ENCODE measurements around the gene LAMTOR2.

The LAMTOR2 gene

DNA sequence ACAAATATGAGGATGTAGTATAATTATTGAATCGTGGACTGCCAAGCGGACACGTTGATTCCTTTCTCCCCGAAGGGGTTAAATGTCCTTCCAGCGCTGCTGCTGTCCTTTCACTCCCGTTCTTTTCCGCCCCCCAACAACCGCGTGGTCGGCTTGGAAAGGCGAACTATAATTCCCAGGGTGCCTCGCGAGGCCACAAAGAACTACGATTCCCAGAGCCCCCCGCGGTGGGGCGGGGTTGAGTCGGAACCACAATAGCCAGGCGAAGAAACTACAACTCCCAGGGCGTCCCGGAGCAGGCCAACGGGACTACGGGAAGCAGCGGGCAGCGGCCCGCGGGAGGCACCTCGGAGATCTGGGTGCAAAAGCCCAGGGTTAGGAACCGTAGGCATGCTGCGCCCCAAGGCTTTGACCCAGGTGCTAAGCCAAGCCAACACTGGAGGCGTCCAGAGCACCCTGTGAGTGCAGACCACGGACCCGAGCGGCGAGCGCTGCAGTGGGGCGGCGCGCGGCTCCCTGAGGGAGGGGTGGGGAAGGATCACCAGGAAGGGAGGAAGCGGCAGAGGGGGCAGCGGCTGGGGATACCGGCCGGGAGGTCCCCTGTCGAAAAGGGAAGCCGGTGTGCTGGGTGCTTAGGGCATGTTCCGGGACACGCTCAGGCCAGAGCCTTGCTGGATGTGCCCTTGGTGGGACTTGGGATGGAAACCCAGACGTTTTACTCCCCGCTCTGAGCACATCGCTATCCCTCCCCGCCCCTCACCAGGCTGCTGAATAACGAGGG, at the start of gene LAMTOR2:
Gene LAMTOR2, plus strand, starts transcription at position 283 of the 781 bp plus-strand sequence. Its CDS starts 108 bp downstream, at position 391.
- FAIRE-seq (no peak), DNase-seq (ENCODE audit: insufficient read length, low spot score) (peak; percentile 97)
- peak; percentile 90 for TF ChIP-seq POLR2A (IDR thresholded peaks at IDR 0.05; ENCODE audit: low read depth, low read length)

DNA sequence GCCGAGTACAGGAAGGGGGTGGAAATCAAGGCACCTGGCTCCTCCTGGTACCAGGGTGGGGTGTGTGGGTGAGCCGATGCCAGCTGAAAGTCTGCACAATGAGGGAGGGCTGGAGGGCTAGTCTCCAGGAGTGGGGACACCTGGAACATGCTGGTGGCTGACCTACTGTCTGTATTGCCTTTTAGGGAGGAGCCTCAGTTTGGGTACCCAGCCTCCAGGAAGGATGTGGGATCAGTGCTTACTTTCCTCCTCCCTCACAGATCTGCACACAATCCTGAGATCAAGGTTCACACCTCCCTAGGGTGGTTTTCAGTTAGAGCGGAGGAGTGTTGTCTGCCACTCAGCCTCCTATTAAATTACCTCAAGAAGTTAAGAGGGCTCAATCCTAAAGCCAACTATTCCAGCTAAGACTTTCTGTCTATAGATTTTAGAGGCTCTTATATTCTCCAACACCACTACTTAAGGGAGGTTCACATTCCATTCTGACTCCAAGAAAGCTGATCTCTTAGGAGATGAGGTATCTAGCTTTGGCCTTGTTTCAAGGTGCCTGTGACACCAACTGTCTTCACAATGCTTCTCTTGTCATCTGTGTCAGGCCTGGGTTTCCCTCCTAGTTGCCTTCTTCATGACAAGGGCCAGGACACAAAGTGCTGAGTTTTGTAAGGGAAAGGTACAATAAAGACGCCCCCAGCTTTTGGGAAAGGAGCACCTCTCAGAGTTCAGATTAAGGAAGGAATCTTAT, 49.6 kb upstream of the LAMTOR2 start:
- no peak for DNase-seq (ENCODE audit: insufficient read length, low spot score)
- TF ChIP-seq POLR2A (IDR thresholded peaks at IDR 0.05; ENCODE audit: low read depth, low read length): no peak
- no peak for FAIRE-seq

DNA sequence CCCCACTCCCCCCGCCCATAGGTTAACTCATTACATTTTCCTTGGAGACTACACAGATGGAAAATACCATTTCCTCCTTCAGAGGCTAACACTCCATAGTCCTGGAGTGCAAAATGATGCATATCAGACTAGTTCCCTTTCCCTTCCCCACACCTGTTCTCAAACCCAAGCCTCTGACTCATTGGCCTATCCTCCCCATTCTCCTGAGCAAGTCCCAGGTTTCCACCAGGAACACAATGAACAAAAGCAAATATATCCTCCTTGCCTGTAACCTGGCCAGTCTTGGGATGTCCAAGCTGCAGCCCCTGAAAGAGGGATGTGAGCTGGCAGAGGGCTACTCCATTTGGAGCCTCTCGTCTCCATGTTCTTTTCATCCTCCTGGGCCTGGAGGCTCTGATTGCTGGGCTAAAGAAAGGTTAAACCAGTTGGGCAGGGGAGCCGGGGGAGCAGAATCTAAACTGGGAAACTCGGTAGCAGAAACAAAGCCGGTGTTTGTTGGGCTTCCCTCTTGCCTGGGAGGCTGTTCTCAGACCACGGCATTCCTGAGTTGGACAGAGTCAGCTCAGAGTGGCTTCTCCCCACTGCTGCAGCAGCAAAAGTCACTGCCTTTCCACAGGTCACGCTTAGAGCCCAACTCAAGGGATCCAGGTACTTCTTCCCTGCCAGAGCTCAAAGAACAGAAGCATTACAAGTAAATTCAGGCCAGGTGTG, 47.8 kb upstream of the LAMTOR2 start:
- no peak for TF ChIP-seq POLR2A (IDR thresholded peaks at IDR 0.05; ENCODE audit: low read depth, low read length)
- FAIRE-seq (no peak), DNase-seq (ENCODE audit: insufficient read length, low spot score) (no peak)

DNA sequence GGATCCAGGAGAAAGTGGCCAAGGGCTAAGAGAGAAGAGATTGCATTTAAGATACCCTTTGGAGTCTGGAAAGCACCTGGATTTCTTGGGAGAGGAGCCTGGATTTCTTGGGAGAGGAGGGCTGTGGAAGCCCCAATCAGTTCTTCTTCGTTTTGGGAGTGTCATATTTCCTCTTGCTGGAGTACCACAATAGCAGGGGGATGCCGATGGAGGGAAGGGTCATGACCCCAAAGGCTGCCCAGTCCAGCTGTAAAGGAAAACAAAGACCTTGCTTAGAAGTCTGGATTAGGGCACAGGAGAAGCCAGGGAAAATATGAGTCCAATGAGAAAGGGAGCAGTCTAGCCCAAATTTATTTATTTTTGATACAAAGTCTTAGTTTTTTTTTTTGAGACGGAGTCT, 45.2 kb upstream of the LAMTOR2 start:
- DNase-seq (ENCODE audit: insufficient read length, low spot score): no peak
- no peak for TF ChIP-seq POLR2A (IDR thresholded peaks at IDR 0.05; ENCODE audit: low read depth, low read length)
- FAIRE-seq: no peak

DNA sequence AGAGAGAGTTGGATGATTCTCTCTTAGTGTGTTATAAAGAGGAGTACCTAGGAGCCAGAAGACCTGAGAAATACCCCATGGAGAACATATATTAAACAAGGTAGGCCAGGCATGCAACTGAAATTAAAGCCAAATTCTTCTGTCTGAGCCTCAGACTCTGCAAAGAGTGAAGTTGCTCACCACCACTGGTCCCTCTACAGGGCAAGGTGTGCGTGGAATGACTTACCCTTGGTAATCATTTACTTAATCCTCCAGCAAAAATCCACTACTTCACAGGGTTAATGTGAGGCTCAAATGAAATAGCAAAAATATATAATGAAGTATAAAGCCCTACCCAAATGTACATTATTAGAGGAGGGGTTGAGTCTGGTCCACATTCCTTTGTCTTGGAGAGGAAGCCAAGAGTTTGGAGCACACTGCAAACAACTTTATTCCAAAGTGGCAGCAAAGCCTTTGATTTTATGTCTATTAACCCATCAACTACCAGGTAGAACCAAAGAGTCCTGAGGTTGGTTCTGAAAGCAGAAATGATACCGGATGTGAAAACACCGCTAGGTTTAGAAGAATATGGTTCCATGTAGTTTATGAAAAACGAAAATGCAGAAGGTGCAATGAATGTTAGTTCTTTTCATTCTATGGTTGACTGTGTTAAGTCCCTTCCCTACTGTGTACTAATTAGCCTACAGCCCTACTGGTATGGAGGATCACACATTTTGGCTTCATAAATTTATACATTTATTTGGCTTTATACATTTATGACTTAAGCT, 42.3 kb upstream of the LAMTOR2 start:
- TF ChIP-seq POLR2A (IDR thresholded peaks at IDR 0.05; ENCODE audit: low read depth, low read length): no peak
- no peak for DNase-seq (ENCODE audit: insufficient read length, low spot score)
- FAIRE-seq: no peak

DNA sequence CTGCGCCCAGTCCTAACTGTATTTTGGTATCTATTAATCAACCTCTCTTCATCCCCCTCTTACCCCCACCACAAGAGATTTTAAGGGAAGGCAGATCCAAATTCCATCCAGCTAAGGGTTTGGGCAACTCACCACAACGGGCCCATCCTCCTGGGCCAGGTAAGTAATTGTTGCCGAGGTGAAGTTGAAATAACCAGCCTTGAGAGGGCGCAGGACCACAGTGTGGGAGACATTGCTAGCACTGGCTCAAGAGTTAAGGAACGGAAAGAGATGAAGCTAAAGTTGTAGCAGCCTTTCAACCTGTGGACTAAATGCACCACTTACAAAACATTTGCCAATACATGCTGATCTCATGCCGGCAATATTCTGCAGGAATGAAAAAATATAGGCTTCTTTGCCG, 39.8 kb upstream of the LAMTOR2 start:
- no peak for FAIRE-seq
- no peak for TF ChIP-seq POLR2A (IDR thresholded peaks at IDR 0.05; ENCODE audit: low read depth, low read length)
- no peak for DNase-seq (ENCODE audit: insufficient read length, low spot score)

DNA sequence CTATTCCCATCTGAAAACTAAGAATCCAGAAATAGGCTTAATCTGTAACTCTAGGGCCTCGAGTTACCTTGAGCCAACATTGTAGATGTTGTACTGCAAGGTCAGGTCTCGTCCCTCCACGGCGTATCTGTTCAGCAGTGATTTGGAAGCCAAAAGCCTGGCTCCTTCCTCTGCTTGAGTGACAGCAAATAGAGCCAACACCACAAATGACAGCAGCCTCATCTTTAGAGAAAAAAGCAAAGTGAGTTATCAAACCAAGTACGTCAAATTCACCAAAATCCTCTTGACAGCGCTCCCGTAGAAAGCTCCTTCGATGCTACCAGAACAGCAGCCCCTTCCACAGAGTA, 34.7 kb upstream of the LAMTOR2 start:
- TF ChIP-seq POLR2A (IDR thresholded peaks at IDR 0.05; ENCODE audit: low read depth, low read length): no peak
- no peak for FAIRE-seq
- DNase-seq (ENCODE audit: insufficient read length, low spot score): no peak

DNA sequence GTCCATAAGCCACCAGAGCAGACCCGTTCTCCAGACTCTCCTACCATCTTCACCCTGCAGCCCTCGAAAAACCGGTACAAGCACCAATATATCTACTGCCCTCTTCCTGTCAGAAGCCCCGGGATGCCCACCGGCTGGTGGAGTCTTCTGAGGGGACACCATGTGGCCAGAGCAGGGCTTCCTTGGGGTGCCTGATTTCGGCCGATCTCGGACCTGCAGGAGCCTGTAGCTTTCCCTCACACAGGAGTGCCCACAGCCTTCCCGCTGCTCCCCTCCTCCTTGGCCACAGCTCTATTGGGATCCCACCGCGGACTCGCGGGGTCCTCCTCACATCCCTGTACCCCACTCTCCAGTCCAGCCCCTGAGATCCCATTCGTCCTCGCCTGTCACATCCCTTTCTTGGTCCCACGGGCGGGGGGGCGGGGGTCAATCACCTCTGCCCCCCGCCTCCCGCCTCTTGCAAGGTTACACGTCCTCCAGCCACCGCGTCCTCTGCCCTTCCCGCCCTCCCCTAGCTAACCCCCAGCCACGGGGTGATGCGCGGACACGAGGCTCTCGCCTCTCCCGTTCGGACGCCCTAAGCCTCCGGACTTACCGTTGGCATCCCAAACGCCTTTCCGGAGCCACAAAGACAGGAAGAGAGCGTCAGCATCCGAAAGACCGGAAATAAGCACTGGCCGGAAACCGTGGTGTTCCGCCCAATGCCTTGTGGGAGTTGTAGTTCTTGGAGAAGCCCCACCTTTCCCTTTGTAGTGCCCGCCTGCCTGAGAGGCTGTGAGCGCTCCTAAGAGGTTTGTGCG, 34.1 kb upstream of the LAMTOR2 start, which contains the start of gene SSR2:
Gene SSR2, minus strand, starts transcription at position 659 of the 800 bp plus-strand sequence. CDS start 784 bp downstream, outside the sequence.
- peak; percentile 97 for TF ChIP-seq POLR2A (IDR thresholded peaks at IDR 0.05; ENCODE audit: low read depth, low read length)
- no peak for FAIRE-seq
- peak; percentile 93 for DNase-seq (ENCODE audit: insufficient read length, low spot score)

DNA sequence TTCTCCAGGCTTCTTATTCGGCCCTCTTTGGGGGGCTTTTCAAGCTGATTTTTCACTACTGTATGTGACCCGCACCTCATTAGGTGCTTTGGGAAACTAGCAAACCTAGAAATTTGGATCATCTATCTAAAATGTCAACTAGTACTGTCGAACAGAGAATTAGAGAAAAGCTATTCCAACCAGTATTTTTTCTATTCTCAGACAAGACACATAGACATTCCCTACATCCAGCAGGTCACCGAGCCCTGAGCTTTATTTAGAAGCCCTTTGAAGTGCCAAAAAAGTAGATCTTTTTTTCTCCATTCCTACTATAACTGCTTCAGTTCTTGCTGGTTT, 33.5 kb upstream of the LAMTOR2 start:
- TF ChIP-seq POLR2A (IDR thresholded peaks at IDR 0.05; ENCODE audit: low read depth, low read length): no peak
- DNase-seq (ENCODE audit: insufficient read length, low spot score) (no peak), FAIRE-seq (no peak)

DNA sequence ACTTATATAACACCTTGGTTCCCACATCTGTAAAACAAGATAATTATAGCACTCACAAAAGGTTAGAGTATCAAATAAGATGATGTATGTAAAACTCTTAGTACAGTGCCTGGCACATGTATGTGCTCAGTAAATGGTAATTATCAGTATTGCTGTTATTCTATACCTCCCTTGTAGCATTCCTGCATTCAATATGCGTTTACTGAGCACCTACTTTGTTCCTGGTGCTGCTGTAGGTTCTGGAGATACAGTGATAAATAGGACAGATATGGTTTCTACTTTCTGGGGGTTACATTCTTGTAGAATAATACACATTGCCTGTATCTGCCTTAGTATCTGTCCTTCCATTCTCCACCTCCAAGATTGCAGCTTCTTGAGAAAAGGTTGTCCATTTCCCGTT, 32.6 kb upstream of the LAMTOR2 start:
- no peak for FAIRE-seq
- DNase-seq (ENCODE audit: insufficient read length, low spot score): no peak
- TF ChIP-seq POLR2A (IDR thresholded peaks at IDR 0.05; ENCODE audit: low read depth, low read length): no peak

DNA sequence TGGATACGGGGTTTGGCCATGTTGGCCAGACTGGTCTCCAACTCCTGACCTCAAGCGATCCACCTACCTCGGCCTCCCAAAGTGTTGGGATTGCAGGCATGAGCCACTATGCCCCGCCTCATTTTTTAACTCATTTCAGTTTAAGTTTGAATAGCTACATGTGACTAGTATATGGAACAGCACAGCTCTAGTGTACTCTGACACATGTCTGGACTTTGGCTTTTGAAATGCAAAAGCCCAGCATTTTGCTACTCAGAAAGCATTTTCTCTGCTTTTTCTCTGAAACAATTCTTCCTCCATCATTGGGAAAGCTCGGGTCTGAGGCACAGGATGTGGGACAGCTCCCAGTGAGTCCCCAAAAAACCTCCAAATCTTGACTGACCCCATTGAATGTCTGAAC, 29.8 kb upstream of the LAMTOR2 start:
- DNase-seq (ENCODE audit: insufficient read length, low spot score) (no peak), FAIRE-seq (no peak)
- no peak for TF ChIP-seq POLR2A (IDR thresholded peaks at IDR 0.05; ENCODE audit: low read depth, low read length)

DNA sequence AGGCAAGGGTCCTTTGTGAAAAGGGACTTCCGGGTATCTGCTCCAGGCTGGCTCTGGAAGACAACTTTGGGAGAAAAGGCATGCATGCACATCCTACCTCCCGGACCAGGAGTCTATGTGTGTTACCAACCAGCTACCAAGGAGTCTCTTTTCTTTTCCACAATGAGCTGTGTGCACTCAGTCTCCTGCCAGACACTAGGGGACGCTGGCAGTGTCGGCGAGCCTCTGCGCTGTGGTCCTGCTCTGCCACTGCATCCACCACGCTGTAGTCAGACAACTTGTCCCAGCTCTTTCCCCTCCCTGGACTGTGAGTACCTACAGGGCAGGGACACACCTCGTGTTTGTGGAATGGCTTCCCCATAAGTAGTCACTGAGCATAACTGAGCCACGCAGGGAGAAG, 28.7 kb upstream of the LAMTOR2 start:
- DNase-seq (ENCODE audit: insufficient read length, low spot score): no peak
- TF ChIP-seq POLR2A (IDR thresholded peaks at IDR 0.05; ENCODE audit: low read depth, low read length): no peak
- FAIRE-seq: no peak

DNA sequence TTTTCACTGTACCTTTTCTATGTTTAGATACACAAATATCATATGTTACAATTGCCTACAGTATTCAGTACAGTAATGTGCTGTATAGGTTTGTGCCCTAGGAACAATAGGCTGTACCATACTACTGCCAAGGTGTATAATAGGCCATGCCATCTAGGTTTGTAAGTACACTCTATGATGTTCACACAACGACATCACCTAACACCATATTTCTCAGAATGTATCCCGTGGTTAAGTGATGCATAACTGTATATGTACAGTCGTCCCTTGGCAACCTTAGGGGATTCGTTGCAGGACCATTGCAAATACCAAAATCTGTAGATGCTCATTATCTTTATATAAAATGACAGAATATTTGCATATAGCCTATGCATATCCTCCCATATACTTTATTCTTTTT, 28.0 kb upstream of the LAMTOR2 start:
- DNase-seq (ENCODE audit: insufficient read length, low spot score) (no peak), FAIRE-seq (no peak)
- no peak for TF ChIP-seq POLR2A (IDR thresholded peaks at IDR 0.05; ENCODE audit: low read depth, low read length)
